HT-29 (cell line): ENCODE measurements around the gene PTGES3. TPM values are rescaled to one million over a fixed set of nuclear protein-coding genes. Genes with fewer than 3 reads are reported as not detected.

ENCODE experiments used
- DNase-seq: peaks from one replicate; pipeline ENCODE4 v3.0.0-alpha.2; 2015; ENCODE audit warnings: low spot score
- small RNA-seq: library from RNA; depleted of rRNA; stranded (forward); fragments of <200 nt; gene quantifications from one replicate; pipeline ENCODE3, GENCODE V24; 2014
- total RNA-seq: library from RNA; depleted of rRNA; stranded (reverse); fragments of >200 nt; shearing (Covaris generic); gene quantifications from 2 replicates; pipeline ENCODE4 v1.2.3, GENCODE V29; 2014; rRNA removed

The PTGES3 gene
- total RNA-seq, 1 experiment from 2014 or later = 80.2 TPM

DNA sequence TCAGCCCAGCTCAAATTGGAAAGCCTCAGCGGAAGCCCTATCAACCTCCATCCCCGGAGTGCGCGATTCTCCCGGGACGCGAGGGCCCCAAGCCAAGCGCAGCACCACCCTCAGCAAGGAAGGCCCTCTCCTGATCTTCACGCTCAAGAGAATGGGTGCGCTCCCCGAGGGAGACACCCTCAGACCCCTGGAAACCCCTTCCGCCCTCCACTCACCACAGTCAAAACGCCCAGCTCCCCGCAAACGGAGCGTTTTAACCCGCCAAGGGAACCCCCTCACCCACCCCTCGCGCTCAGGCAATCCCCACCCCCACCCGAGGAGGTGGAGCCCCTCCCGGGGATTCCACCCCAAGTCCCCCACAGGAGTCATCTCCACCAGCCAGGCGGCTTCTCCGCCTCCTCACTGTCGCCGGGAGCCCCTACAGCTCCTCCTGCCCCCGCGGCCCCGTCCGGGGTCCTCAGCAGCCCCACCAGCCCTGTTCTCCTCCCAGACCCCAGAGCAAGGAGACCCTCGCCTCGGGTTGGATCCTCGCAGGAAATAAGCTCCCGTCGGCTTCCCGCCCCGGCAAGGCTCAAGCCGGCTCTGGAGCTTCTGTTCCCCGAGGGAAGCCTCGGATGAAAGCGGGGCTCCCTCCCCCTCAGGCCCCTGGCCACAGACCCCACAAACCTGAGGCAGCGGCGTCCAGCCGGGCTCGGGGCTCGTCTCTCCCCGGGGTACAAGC lies 58.5 kb downstream of the PTGES3 start:
- peak; percentile 22 for DNase-seq

DNA sequence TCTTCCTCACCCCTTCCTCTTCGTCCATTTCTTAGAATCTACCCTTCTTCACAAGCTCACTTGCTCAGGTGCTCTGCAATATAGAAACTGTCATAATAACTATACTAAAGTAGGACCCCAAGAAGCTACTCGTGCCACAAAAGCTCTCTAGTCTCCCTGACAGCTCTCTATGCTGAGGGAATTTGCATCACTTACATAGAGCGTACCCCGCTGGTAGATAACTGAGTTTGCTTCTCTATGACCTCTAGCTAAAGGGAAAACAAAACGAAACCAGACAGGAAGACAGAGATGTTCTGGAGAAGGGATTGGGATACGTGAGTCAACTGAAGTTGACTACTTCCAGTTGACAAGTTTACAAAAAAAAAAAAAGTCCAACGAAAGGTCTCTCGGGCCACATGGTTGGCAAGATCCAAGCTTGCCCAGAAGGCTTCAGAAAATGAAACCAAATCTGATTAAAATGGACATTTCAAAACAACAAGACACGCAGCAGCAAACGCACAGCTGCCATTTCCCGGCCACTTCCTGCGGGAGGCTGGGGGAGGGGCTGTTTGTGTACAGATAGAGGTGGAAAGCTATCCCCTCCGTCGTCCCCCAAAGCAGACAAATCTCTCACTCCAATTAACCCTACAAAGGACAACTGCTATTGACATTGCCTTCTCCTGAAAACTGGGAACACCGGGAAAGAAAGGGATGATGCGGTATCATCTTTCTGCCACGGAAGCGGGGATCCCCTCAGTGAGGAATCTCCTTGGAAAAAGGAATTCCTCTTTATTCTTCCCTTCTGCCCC lies 59.2 kb downstream of the PTGES3 start:
- peak; percentile 33 for DNase-seq

GRCh38 chr12:56626701-56627100 lies 61.4 kb downstream of the PTGES3 start:
- DNase-seq = no peak

DNA sequence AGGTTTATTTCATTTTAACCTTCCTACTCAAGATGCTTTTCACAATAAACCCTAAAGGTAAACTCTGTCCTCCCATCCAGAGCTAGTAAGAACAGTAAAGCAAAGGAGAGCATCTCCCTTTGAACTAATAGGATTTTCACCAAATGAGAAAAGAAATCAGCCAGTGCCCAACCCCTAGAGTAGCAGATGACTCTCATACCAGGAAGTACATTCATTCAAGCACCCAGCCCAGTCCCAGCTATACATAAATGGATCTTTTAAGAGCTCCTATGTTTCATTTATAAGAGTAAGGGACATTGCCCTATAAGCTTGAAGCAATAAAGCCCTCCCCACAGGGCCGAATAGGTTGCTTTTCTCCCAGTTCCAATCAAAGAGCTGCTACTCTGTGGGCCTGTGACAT lies 65.5 kb downstream of the PTGES3 start:
- DNase-seq = no peak

DNA sequence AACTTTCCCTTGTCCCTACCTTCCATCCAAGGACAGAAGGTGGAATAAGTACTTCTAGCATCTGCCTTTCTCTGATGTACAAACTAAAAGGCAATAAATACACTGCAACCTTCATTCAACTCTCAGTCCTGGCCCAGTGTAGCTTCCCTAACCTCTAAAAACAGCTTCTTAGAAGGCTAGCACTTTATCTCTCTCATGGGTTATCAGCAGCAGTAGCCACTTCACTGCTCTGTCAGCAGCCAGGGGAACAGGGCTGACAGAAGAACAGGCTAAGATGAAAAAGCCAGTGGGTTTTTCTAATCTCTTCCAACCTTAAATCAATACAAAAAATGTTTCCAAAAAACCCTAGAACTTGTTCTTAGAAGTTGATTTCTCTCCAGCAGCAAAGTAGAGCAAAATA lies 71.2 kb downstream of the PTGES3 start:
- no peak for DNase-seq

- no peak for DNase-seq
Measured at GRCh38 chr12:56616244-56616643, 71.8 kb downstream of the PTGES3 start.

- no peak for DNase-seq
Measured at GRCh38 chr12:56614627-56615026, 73.5 kb downstream of the PTGES3 start.

Small RNA genes lying within 50 kb of the gene (small RNA-seq; reads per million reads assigned to genes)
- gene RN7SL809P (not detected), gene SNORD59A (1,522 reads per million, percentile 99 among the genes with 10 or more reads in this experiment)

Other genes starting within 250 kb of the PTGES3 start
- gene TIMELESS, start 238.9 kb downstream of the PTGES3 start, total RNA-seq = 19.7 and 21.8 TPM in 2 replicates
- gene MIP, start 233.6 kb downstream of the PTGES3 start, total RNA-seq = 0.15 and 0.26 TPM in 2 replicates
- gene SPRYD4, start 219.7 kb downstream of the PTGES3 start, total RNA-seq = 4.4 and 4.5 TPM in 2 replicates
- gene GLS2, start 200.1 kb downstream of the PTGES3 start, total RNA-seq = 5.7 and 6.9 TPM in 2 replicates
- gene RBMS2, start 166.5 kb downstream of the PTGES3 start, total RNA-seq = 7.1 and 7.7 TPM in 2 replicates
- gene BAZ2A, start 58.0 kb downstream of the PTGES3 start, total RNA-seq = 43.3 and 47.1 TPM in 2 replicates
- gene ATP5F1B, start 42.3 kb downstream of the PTGES3 start, total RNA-seq = 397 and 447 TPM in 2 replicates
- 1,132 and 1,145 TPM in 2 replicates for gene NACA, start 37.0 kb upstream of the PTGES3 start, total RNA-seq
- gene PRIM1, start 64.0 kb upstream of the PTGES3 start, total RNA-seq = 8.9 and 10.1 TPM in 2 replicates
- gene HSD17B6, start 75.0 kb upstream of the PTGES3 start, total RNA-seq = 0.16 TPM in 1 of 2 replicates, not detected in the other
- gene SDR9C7, start 246.1 kb upstream of the PTGES3 start, total RNA-seq = not detected in 2 replicates